ENCODE data around the gene IFNLR1.

IFNLR1 gene

DNA sequence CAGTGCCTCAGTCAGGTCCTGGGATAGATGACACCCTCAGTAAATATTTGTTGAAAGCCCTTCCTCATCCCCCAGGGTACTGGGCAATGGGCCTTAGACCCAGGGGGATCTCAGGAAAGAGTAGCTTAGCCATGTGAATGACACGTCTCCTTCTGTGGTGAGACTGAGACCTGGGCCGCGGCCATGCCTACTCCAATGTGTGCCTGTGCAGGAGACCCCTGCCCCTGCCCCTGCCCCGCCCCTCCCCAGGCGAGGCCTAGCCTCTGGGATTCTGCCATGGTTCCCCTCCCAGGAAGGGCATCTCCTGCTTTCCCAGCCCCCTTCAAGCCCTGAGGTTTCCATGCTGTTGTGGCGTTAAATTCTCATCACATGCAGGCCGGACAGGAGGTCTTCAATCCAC lies 82.2 kb downstream of the IFNLR1 start:
- no peak for DNase-seq (ENCODE audit: low read depth)
